Smooth muscle cell (in vitro differentiated cells): ENCODE data around the gene RPP38. TPM values are rescaled to one million over a fixed set of nuclear protein-coding genes. Genes with fewer than 3 reads are reported as not detected.

Experiments
- DNase-seq: peaks from one replicate; lab custom pipeline; 2025; ENCODE audit not compliant: unreplicated experiment; lab: John Stamatoyannopoulos, UW
- H2AFZ ChIP-seq: fragments of 200-600 bp; sonication (generic); 2 replicates; pipeline ENCODE4 v1.6.0; 2016; ENCODE audit warnings: antibody characterized with exemption, low read depth, mild to moderate bottlenecking
- H3F3A ChIP-seq: fragments of 200-600 bp; sonication (generic); 2 replicates; pipeline ENCODE4 v1.6.0; 2017; ENCODE audit warnings: antibody characterized with exemption, low read depth
- H3K27ac ChIP-seq: fragments of 200-600 bp; sonication (generic); 2 replicates; pipeline ENCODE4 v1.5.1; 2016; ENCODE audit warnings: low read depth, mild to moderate bottlenecking
- H3K27me3 ChIP-seq: fragments of 200-600 bp; sonication (generic); 2 replicates; pipeline ENCODE4 v1.6.1; 2016; ENCODE audit warnings: low read depth, mild to moderate bottlenecking
- H3K36me3 ChIP-seq: fragments of 200-600 bp; sonication (generic); 2 replicates; pipeline ENCODE4 v1.5.1; 2016; ENCODE audit warnings: low read depth
- H3K4me1 ChIP-seq: fragments of 200-600 bp; sonication (generic); 2 replicates; pipeline ENCODE4 v1.5.1; 2016; ENCODE audit warnings: low read depth
- H3K4me2 ChIP-seq: fragments of 200-600 bp; sonication (generic); 2 replicates; pipeline ENCODE4 v1.6.0; 2016; ENCODE audit warnings: mild to moderate bottlenecking
- H3K4me3 ChIP-seq: fragments of 200-600 bp; sonication (generic); 2 replicates; pipeline ENCODE4 v1.5.1; 2016; ENCODE audit warnings: mild to moderate bottlenecking
- H3K79me2 ChIP-seq: fragments of 200-600 bp; sonication (generic); 2 replicates; pipeline ENCODE4 v1.6.0; 2016; ENCODE audit warnings: low read depth, mild to moderate bottlenecking
- H3K9ac ChIP-seq: fragments of 200-600 bp; sonication (generic); 2 replicates; pipeline ENCODE4 v1.6.0; 2016; ENCODE audit warnings: low read depth
- H3K9me3 ChIP-seq: fragments of 200-600 bp; sonication (generic); replicated peaks from 2 replicates; pipeline ENCODE4 v1.5.1; 2016; ENCODE audit warnings: low read depth
- H4K20me1 ChIP-seq: fragments of 200-600 bp; sonication (generic); 2 replicates; pipeline ENCODE4 v1.6.0; 2016; ENCODE audit warnings: low read depth
- CTCF ChIP-seq: fragments of 200-600 bp; sonication (generic); IDR thresholded peaks from 2 replicates; pipeline ENCODE4 v1.5.1; 2017; ENCODE audit warnings: borderline replicate concordance, mild to moderate bottlenecking, antibody characterized with exemption; ENCODE audit not compliant: insufficient read depth, poor library complexity, severe bottlenecking
- WGBS: methylation state at CpG from one replicate; pipeline ENCODE4 v1.1.7; 2016; ENCODE audit warnings: low lambda C conversion rate; 5-methylcytosine and 5-hydroxymethylcytosine counted together
- polyA plus RNA-seq: library from polyadenylated mRNA; unstranded; fragments of >200 nt; fragmentation: Nextera tagmentation; extraction: Ambion mirVana; gene quantifications from 2 replicates; pipeline ENCODE4 v1.2.1, GENCODE V29; 2016
- total RNA-seq: library from RNA; depleted of rRNA; stranded (reverse); fragments of >200 nt; gene quantifications from 2 replicates; pipeline ENCODE4 v1.2.3, GENCODE V29; 2014

RPP38 gene
- total and polyA plus RNA-seq, 2 experiments from 2014 or later, result 12.3 to 23.2 TPM

GRCh38 chr10:15122477-15123030 is 25.4 kb downstream of the RPP38 start:
- no peak overlapping the region for H3K27ac ChIP-seq
- no peak overlapping the region for H2AFZ ChIP-seq
- H3K9me3 ChIP-seq, result no peaks in the 10 kb centered on the region
- TF ChIP-seq CTCF, result no peak
- no peaks in the 10 kb centered on the region for H3K27me3 ChIP-seq
- H3K4me3 ChIP-seq, result no peak overlapping the region
- no peaks in the 10 kb centered on the region for H4K20me1 ChIP-seq
- H3K4me2 ChIP-seq, result no peak overlapping the region
- WGBS, result 91% methylated on average over 9 of the region's 9 CpGs
- H3K4me1 ChIP-seq, result no peaks in the 10 kb centered on the region
- no peak for DNase-seq
- no peaks in the 10 kb centered on the region for H3K79me2 ChIP-seq
- H3K9ac ChIP-seq, result no peak overlapping the region
- H3F3A ChIP-seq, result no peaks in the 10 kb centered on the region
- peaks cover 6% of the 10 kb centered on the region for H3K36me3 ChIP-seq

- Histone ChIP-seq H3K4me3 (no peak overlapping the region), H3K9me3 (no peaks in the 10 kb centered on the region), H3K4me2 (no peak overlapping the region), H3K36me3 (peaks cover 3% of the 10 kb centered on the region), H3K27ac (peak overlapping the region; percentile 1), H3K9ac (no peak overlapping the region), H3K79me2 (no peaks in the 10 kb centered on the region), H4K20me1 (no peaks in the 10 kb centered on the region), H2AFZ (no peak overlapping the region), H3K27me3 (no peaks in the 10 kb centered on the region), H3F3A (no peaks in the 10 kb centered on the region), H3K4me1 (no peaks in the 10 kb centered on the region)
- 54% methylated on average over 3 of the region's 3 CpGs for WGBS
- no peak for DNase-seq
- no peak for TF ChIP-seq CTCF
Measured at GRCh38 chr10:15123749-15124184, 26.6 kb downstream of the RPP38 start.

- H3K4me2 ChIP-seq, result no peak overlapping the region
- DNase-seq, result no peak
- no peaks in the 10 kb centered on the region for H3K79me2 ChIP-seq
- no peak overlapping the region for H3K9ac ChIP-seq
- WGBS, result 97% methylated on average over 9 of the region's 9 CpGs
- peaks cover 3% of the 10 kb centered on the region for H3K36me3 ChIP-seq
- no peaks in the 10 kb centered on the region for H3K4me1 ChIP-seq
- no peaks in the 10 kb centered on the region for H3K27me3 ChIP-seq
- H3K4me3 ChIP-seq, result no peak overlapping the region
- H2AFZ ChIP-seq, result no peak overlapping the region
- H3K9me3 ChIP-seq, result no peaks in the 10 kb centered on the region
- H4K20me1 ChIP-seq, result no peaks in the 10 kb centered on the region
- H3K27ac ChIP-seq, result peak overlapping the region; percentile 1
- H3F3A ChIP-seq, result no peaks in the 10 kb centered on the region
- TF ChIP-seq CTCF, result no peak
Measured at GRCh38 chr10:15124190-15124589, 27.0 kb downstream of the RPP38 start.

GRCh38 chr10:15124908-15125307 is 27.8 kb downstream of the RPP38 start:
- no peak for TF ChIP-seq CTCF
- no peak for DNase-seq
- Histone ChIP-seq H3K27me3 (no peaks in the 10 kb centered on the region), H4K20me1 (no peaks in the 10 kb centered on the region), H3K4me2 (no peak overlapping the region), H3K27ac (no peak overlapping the region), H3K4me3 (no peak overlapping the region), H3K9me3 (no peaks in the 10 kb centered on the region), H3K4me1 (no peaks in the 10 kb centered on the region), H3K36me3 (peaks cover 3% of the 10 kb centered on the region), H3F3A (no peaks in the 10 kb centered on the region), H3K9ac (no peak overlapping the region), H2AFZ (no peak overlapping the region), H3K79me2 (no peaks in the 10 kb centered on the region)
- 97% methylated on average over 3 of the region's 3 CpGs for WGBS
